GM12872 (cell line): Measurements from ENCODE around the gene PRAMEF25.
"Not testable (repeated sequence)": the region's sequence is repeated elsewhere in the genome, so short reads cannot be mapped to it uniquely, and the experiment has no call there.

Experiments used
- CTCF ChIP-seq: IDR thresholded peaks from 3 replicates; pipeline ENCODE4 v1.5.1; 2011; ENCODE audit warnings: low read depth, mild to moderate bottlenecking, low read length, moderate library complexity; ENCODE audit not compliant: insufficient read depth

PRAMEF25 gene

GRCh38 chr1:13070474-13070873, at the start of gene PRAMEF25:
TSS of gene PRAMEF25 (plus strand) at chr1:13070774. CDS start at chr1:13073694, 2,920 bp downstream.
- not testable (repeated sequence) for TF ChIP-seq CTCF

GRCh38 chr1:13056475-13056874, 14.1 kb upstream of the PRAMEF25 start, which contains the start of gene PRAMEF27:
TSS of gene PRAMEF27 (minus strand) at chr1:13056575. CDS start at chr1:13053659, 2,916 bp downstream.
- not testable (repeated sequence) for TF ChIP-seq CTCF

GRCh38 chr1:13116754-13117153, 46.2 kb downstream of the PRAMEF25 start, which contains the start of gene HNRNPCL2:
TSS of gene HNRNPCL2 (minus strand) at chr1:13116854. CDS start at chr1:13116400, 454 bp downstream.
- TF ChIP-seq CTCF, result not testable (repeated sequence)
